HG03108 (cell line): ENCODE measurements around the gene CNNM3.
"Not testable (repeated sequence)": the region's sequence is repeated elsewhere in the genome, so short reads cannot be mapped to it uniquely, and the experiment has no call there.

Experiments used
- ATAC-seq: cut with Tn5 transposase; IDR thresholded peaks from one replicate; pipeline ENCODE4 v1.9.1; 2021; ENCODE audit warnings: moderate library complexity; ENCODE audit not compliant: unreplicated experiment

The CNNM3 gene

GRCh38 chr2:96860065-96861029 is 44.3 kb downstream of the CNNM3 start:
- no peak for ATAC-seq

GRCh38 chr2:96861074-96861473 is 45.0 kb downstream of the CNNM3 start:
- ATAC-seq: no peak

- not testable (repeated sequence) for ATAC-seq
Measured at GRCh38 chr2:96863056-96863455, 47.0 kb downstream of the CNNM3 start.

GRCh38 chr2:96863575-96864342 is 47.7 kb downstream of the CNNM3 start:
- ATAC-seq: no peak

- ATAC-seq: no peak
Measured at GRCh38 chr2:96864343-96865091, 48.4 kb downstream of the CNNM3 start.

GRCh38 chr2:96865654-96866053 is 49.6 kb downstream of the CNNM3 start:
- no peak for ATAC-seq

GRCh38 chr2:96866149-96866548 is 50.1 kb downstream of the CNNM3 start:
- no peak for ATAC-seq

- ATAC-seq: no peak
Measured at GRCh38 chr2:96866586-96866985, 50.5 kb downstream of the CNNM3 start.

GRCh38 chr2:96866986-96867755 is 51.1 kb downstream of the CNNM3 start:
- ATAC-seq: no peak

GRCh38 chr2:96867756-96868554 is 51.9 kb downstream of the CNNM3 start:
- ATAC-seq: no peak

- no peak for ATAC-seq
Measured at GRCh38 chr2:96868555-96869280, 52.6 kb downstream of the CNNM3 start.

- no peak for ATAC-seq
Measured at GRCh38 chr2:96869281-96869821, 53.3 kb downstream of the CNNM3 start.

- ATAC-seq: no peak
Measured at GRCh38 chr2:96869822-96870625, 54.0 kb downstream of the CNNM3 start, which contains the start of gene SEMA4C. Gene SEMA4C (minus strand): TSS chr2:96870080. CDS start chr2:96867886, 2,194 bp downstream.

GRCh38 chr2:96870626-96871255 is 54.7 kb downstream of the CNNM3 start:
- ATAC-seq: no peak

- no peak for ATAC-seq
Measured at GRCh38 chr2:96872591-96873349, 56.7 kb downstream of the CNNM3 start.

- ATAC-seq: no peak
Measured at GRCh38 chr2:96873651-96874096, 57.6 kb downstream of the CNNM3 start.
